Sigmoid colon (tissue), 7 donors: Measurements from ENCODE around the gene GRAMD1B. TPM values are rescaled to one million over a fixed set of nuclear protein-coding genes. Genes with fewer than 3 reads are reported as not detected.

Experiments used
- DNase-seq: peaks from one replicate; pipeline ENCODE4 v3.0.0-alpha.2; 2019
- H3K27ac ChIP-seq, 4 donors: fragments of 200-600 bp; sonication (generic); one replicate each; pipeline ENCODE4 v1.5.1; 2016 to 2019; ENCODE audit warnings: mild to moderate bottlenecking in 1 of 4
- H3K27me3 ChIP-seq, 3 donors: fragments of 200-600 bp; sonication (generic); one replicate each; pipeline ENCODE4 v1.5.1; 2019; ENCODE audit warnings: mild to moderate bottlenecking in 1 of 3
- H3K36me3 ChIP-seq, 4 donors: fragments of 200-600 bp; sonication (generic); one replicate each; pipeline ENCODE4 v1.5.1; 2016 to 2019
- H3K4me1 ChIP-seq, 4 donors: fragments of 200-600 bp; sonication (generic); one replicate each; pipeline ENCODE4 v1.5.1; 2017 to 2019
- H3K4me3 ChIP-seq, 4 donors: fragments of 200-600 bp; sonication (generic); one replicate each; pipeline ENCODE4 v1.5.1; 2017 to 2019; ENCODE audit warnings: mild to moderate bottlenecking in 2 of 4, moderate library complexity in 1 of 4
- H3K9me3 ChIP-seq, 4 donors: fragments of 200-600 bp in 3 of 4; sonication (generic) in 3 of 4; one replicate each; pipeline versions ENCODE4 v1.5.1 to v1.6.1; 2013 to 2019
- EP300 ChIP-seq, 4 donors: sonication (generic); formaldehyde crosslinking; IDR thresholded peaks; one replicate each; pipeline ENCODE4 v1.6.1; 2017; ENCODE audit warnings: antibody characterized with exemption in 4 of 4
- POLR2A ChIP-seq, 2 donors: fragments of 450-650 bp; IDR thresholded peaks; one replicate each; pipeline ENCODE4 v1.6.1; 2016; ENCODE audit warnings: antibody characterized with exemption in 2 of 2, mild to moderate bottlenecking in 2 of 2, moderate library complexity in 2 of 2
- POLR2AphosphoS5 ChIP-seq, 4 donors: sonication (generic); formaldehyde crosslinking; IDR thresholded peaks; one replicate each; pipeline ENCODE4 v1.6.1; 2017; ENCODE audit warnings: antibody characterized with exemption in 4 of 4
- WGBS, 2 donors: extraction: QIAGEN DNeasy Blood & Tissue Kit; methylation state at CpG; one replicate each; pipeline ENCODE4 v1.1.7; 2013; 5-methylcytosine and 5-hydroxymethylcytosine counted together
- intact Hi-C: fragments of 100-400 bp; cut with DNase I; formaldehyde crosslinking; loops from one replicate; pipeline ENCODE4 v1.15.1; 2023
- polyA plus RNA-seq, 3 donors: library from polyadenylated mRNA; stranded (reverse); fragments of 200-250 nt; gene quantifications; one replicate each; pipeline ENCODE4 v1.2.3, GENCODE V29; 2013
- small RNA-seq, 3 donors: library from RNA; depleted of rRNA; stranded (forward); fragments of <200 nt; gene quantifications; one replicate each; pipeline ENCODE3, GENCODE V24; 2016
- total RNA-seq, 4 donors: library from RNA; depleted of rRNA; stranded (reverse); fragments of >200 nt; gene quantifications; one replicate each; pipeline ENCODE4 v1.1.0, GENCODE V29; 2016
- TF ChIP-seq, protein P1 (sequence below), 4 experiments: fragments of 450-650 bp in 3 of 4; fragments of 200-600 bp in 1 of 4; IDR thresholded peaks; one replicate each; pipeline ENCODE4 v1.5.1; 2016 to 2019; ENCODE audit warnings: antibody characterized with exemption in 4 of 4, mild to moderate bottlenecking in 3 of 4, moderate library complexity in 2 of 4
- donor health status: healthy with polysubstance abuse.
- donor health status: Bipolar disorder and iron deficiency.
- donor health status: healthy.

Gene GRAMD1B
- total and polyA plus RNA-seq, 7 donors, result 1.8 to 5.0 (median 3.5) TPM

GRCh38 chr11:123670081-123670480 lies 240.0 kb downstream of the GRAMD1B start:
- intact Hi-C loops, result no loop called here
- no peak overlapping the region for H3K27ac ChIP-seq
- WGBS, 2 donors, result 14 to 57% methylated on average over 1 of the region's 1 CpG
- no peak overlapping the region for H3K4me3 ChIP-seq
- no peak for DNase-seq
- no peaks in the 10 kb centered on the region for H3K36me3 ChIP-seq
- H3K27me3 ChIP-seq, result no peaks in the 10 kb centered on the region
- H3K4me1 ChIP-seq, result no peaks in the 10 kb centered on the region
- H3K9me3 ChIP-seq, result no peaks in the 10 kb centered on the region
- TF ChIP-seq, protein P1, sequence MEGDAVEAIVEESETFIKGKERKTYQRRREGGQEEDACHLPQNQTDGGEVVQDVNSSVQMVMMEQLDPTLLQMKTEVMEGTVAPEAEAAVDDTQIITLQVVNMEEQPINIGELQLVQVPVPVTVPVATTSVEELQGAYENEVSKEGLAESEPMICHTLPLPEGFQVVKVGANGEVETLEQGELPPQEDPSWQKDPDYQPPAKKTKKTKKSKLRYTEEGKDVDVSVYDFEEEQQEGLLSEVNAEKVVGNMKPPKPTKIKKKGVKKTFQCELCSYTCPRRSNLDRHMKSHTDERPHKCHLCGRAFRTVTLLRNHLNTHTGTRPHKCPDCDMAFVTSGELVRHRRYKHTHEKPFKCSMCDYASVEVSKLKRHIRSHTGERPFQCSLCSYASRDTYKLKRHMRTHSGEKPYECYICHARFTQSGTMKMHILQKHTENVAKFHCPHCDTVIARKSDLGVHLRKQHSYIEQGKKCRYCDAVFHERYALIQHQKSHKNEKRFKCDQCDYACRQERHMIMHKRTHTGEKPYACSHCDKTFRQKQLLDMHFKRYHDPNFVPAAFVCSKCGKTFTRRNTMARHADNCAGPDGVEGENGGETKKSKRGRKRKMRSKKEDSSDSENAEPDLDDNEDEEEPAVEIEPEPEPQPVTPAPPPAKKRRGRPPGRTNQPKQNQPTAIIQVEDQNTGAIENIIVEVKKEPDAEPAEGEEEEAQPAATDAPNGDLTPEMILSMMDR (IDR thresholded peaks at IDR 0.05), result no peak
- TF ChIP-seq EP300 (IDR thresholded peaks at IDR 0.05) (no peak), POLR2AphosphoS5 (IDR thresholded peaks at IDR 0.05) (no peak), POLR2A (IDR thresholded peaks at IDR 0.05) (no peak)

DNA sequence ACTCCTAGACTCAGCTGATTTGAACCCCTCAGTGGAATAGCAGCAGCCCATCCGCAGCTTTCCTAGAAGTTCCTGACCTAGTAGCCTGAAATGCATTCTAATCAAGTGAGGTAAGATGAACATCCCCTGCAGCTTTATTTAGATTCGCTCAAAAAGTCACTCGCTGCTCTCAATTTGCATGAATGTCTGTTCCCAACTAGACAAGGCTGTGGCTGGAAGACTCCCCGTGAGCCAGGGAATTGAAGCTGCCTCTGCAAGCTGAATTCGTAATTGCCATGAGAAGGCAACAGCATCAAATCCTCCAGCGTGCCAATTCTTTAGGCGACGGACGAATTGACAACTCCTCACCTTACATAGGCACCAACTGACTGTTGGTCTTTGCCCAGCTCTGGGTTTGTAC lies 241.5 kb downstream of the GRAMD1B start:
- TF ChIP-seq EP300 (IDR thresholded peaks at IDR 0.05), result no peak
- TF ChIP-seq POLR2AphosphoS5 (IDR thresholded peaks at IDR 0.05), result no peak
- TF ChIP-seq POLR2A (IDR thresholded peaks at IDR 0.05), result no peak
- TF ChIP-seq, protein P1 (IDR thresholded peaks at IDR 0.05), result no peak
- 78 to 90% methylated on average over 9 of the region's 9 CpGs for WGBS, 2 donors
- intact Hi-C loops, result no loop called here
- Histone ChIP-seq H3K27me3 (no peaks in the 10 kb centered on the region), H3K4me1 (no peaks in the 10 kb centered on the region), H3K9me3 (no peaks in the 10 kb centered on the region), H3K4me3 (no peak overlapping the region), H3K36me3 (no peaks in the 10 kb centered on the region), H3K27ac (no peak overlapping the region)
- no peak for DNase-seq

GRCh38 chr11:123672568-123672967 lies 242.5 kb downstream of the GRAMD1B start:
- TF ChIP-seq POLR2AphosphoS5 (IDR thresholded peaks at IDR 0.05) (no peak), EP300 (IDR thresholded peaks at IDR 0.05) (no peak), POLR2A (IDR thresholded peaks at IDR 0.05) (no peak)
- TF ChIP-seq, protein P1 (IDR thresholded peaks at IDR 0.05), result no peak
- no peak overlapping the region for H3K4me3 ChIP-seq
- H3K9me3 ChIP-seq, result no peaks in the 10 kb centered on the region
- no peaks in the 10 kb centered on the region for H3K4me1 ChIP-seq
- WGBS, 2 donors, result 67 to 76% methylated on average over 5 of the region's 5 CpGs
- intact Hi-C loops, result no loop called here
- no peaks in the 10 kb centered on the region for H3K27me3 ChIP-seq
- H3K36me3 ChIP-seq, result no peaks in the 10 kb centered on the region
- H3K27ac ChIP-seq, result no peak overlapping the region
- DNase-seq, result no peak

- intact Hi-C loops, result no loop called here
- Histone ChIP-seq H3K9me3 (no peaks in the 10 kb centered on the region), H3K4me1 (no peaks in the 10 kb centered on the region), H3K4me3 (no peak overlapping the region), H3K27ac (no peak overlapping the region), H3K36me3 (no peaks in the 10 kb centered on the region), H3K27me3 (no peaks in the 10 kb centered on the region)
- no peak for TF ChIP-seq POLR2A (IDR thresholded peaks at IDR 0.05)
- TF ChIP-seq, protein P1 (IDR thresholded peaks at IDR 0.05), result no peak
- TF ChIP-seq EP300 (IDR thresholded peaks at IDR 0.05), result no peak
- no peak for TF ChIP-seq POLR2AphosphoS5 (IDR thresholded peaks at IDR 0.05)
- DNase-seq, result no peak
- 47 to 66% methylated on average over 2 of the region's 2 CpGs for WGBS, 2 donors
Measured at GRCh38 chr11:123674297-123674696, 244.2 kb downstream of the GRAMD1B start.

Small RNA genes within 50 kb of the gene (small RNA-seq; reads per million reads assigned to genes)
- 0 reads per million in 3 donors for gene MIR4493

Other genes starting within 250 kb of the GRAMD1B start
- gene CLMP, start 235.0 kb upstream of the GRAMD1B start, total RNA-seq, result 100 to 1,000 TPM; 104 to 180 (median 164) TPM
- gene CLMP, start 235.0 kb upstream of the GRAMD1B start, polyA plus RNA-seq, result 10 to 100 TPM in 1 of 3 donors, 1 to 10 TPM in 2; 1.4 to 12.1 (median 9.0) TPM
- gene SCN3B, start 224.4 kb downstream of the GRAMD1B start, total RNA-seq, result 1 to 10 TPM; 2.0 to 3.0 (median 2.6) TPM
- 1 to 10 TPM in 1 of 3 donors, under 1 TPM in 1, not detected in 1; 0.60 to 1.5 TPM for gene SCN3B, start 224.4 kb downstream of the GRAMD1B start, polyA plus RNA-seq